Karpas-422 (cell line): ENCODE data around the gene TIPIN. TPM values are rescaled to one million over a fixed set of nuclear protein-coding genes. Genes with fewer than 3 reads are reported as not detected.

ENCODE experiments used
- DNase-seq: peaks from one replicate; pipeline ENCODE4 v3.0.0-alpha.2; 2015
- H2AFZ ChIP-seq: fragments of 200-600 bp; sonication (generic); 2 replicates; pipeline ENCODE4 v1.6.1; 2014; ENCODE audit warnings: antibody characterized with exemption, low read length, mixed read lengths
- H3K27ac ChIP-seq: fragments of 200-600 bp; sonication (generic); 2 replicates; pipeline ENCODE4 v1.5.1; 2014; ENCODE audit warnings: mild to moderate bottlenecking, low read length, moderate library complexity
- H3K27me3 ChIP-seq: fragments of 200-600 bp; sonication (generic); 2 replicates; pipeline ENCODE4 v1.6.1; 2014; ENCODE audit warnings: low read length, mixed read lengths
- H3K36me3 ChIP-seq: fragments of 200-600 bp; sonication (generic); 2 replicates; pipeline ENCODE4 v1.6.1; 2014; ENCODE audit warnings: low read length, mixed read lengths; ENCODE audit not compliant: insufficient read depth
- H3K4me1 ChIP-seq: fragments of 200-600 bp; sonication (generic); 2 replicates; pipeline ENCODE4 v1.6.1; 2014; ENCODE audit warnings: mild to moderate bottlenecking, low read length, mixed read lengths
- H3K4me2 ChIP-seq: fragments of 200-600 bp; sonication (generic); 2 replicates; pipeline ENCODE4 v1.6.1; 2014; ENCODE audit warnings: low read length, low read depth, mild to moderate bottlenecking; ENCODE audit not compliant: poor library complexity, severe bottlenecking
- H3K4me3 ChIP-seq: fragments of 200-600 bp; sonication (generic); 2 replicates; pipeline ENCODE4 v1.5.1; 2014; ENCODE audit warnings: mild to moderate bottlenecking, antibody characterized with exemption, low read length, mixed read lengths
- H3K79me2 ChIP-seq: fragments of 200-600 bp; sonication (generic); 2 replicates; pipeline ENCODE4 v1.6.1; 2014; ENCODE audit warnings: mild to moderate bottlenecking, low read length, mixed read lengths
- H3K9ac ChIP-seq: fragments of 200-600 bp; sonication (generic); 2 replicates; pipeline ENCODE4 v1.6.0; 2014; ENCODE audit warnings: low read length
- H3K9me2 ChIP-seq: fragments of 200-600 bp; sonication (generic), shearing (Covaris generic); replicated peaks from 2 replicates; pipeline ENCODE4 v1.6.0; 2014; ENCODE audit warnings: mild to moderate bottlenecking, low read length, moderate library complexity; ENCODE audit not compliant: insufficient read depth
- H3K9me3 ChIP-seq: fragments of 300-700, 200-600 bp; sonication (generic); 2 replicates; pipeline ENCODE4 v1.6.1; 2014; ENCODE audit warnings: low read length, mixed read lengths
- H4K20me1 ChIP-seq: fragments of 200-600 bp; sonication (generic); 2 replicates; pipeline ENCODE4 v1.6.1; 2014; ENCODE audit warnings: mild to moderate bottlenecking, antibody characterized with exemption, low read length, low read depth; ENCODE audit not compliant: insufficient read depth
- total RNA-seq: library from RNA; depleted of rRNA; stranded (reverse); fragments of >200 nt; shearing (Covaris generic); gene quantifications from 2 replicates; pipeline ENCODE4 v1.2.3, GENCODE V29; 2014; ENCODE audit warnings: low replicate concordance

The TIPIN gene
- total RNA-seq, 1 experiment from 2014 or later, result 16.5 TPM

GRCh38 chr15:66293419-66294156 lies 62.9 kb downstream of the TIPIN start, which contains the start of gene DIS3L:
TSS of gene DIS3L (plus strand) at chr15:66293568. CDS start at chr15:66293597, 29 bp downstream.
- Histone ChIP-seq H3K4me3 (peak within 1 kb of the TSS; percentile 90), H3K4me1 (peaks cover 36% of the 10 kb centered on the region)

GRCh38 chr15:66292571-66293418 lies 63.7 kb downstream of the TIPIN start:
- Histone ChIP-seq H2AFZ (peak overlapping the region; percentile 92), H3K9me2 (no peaks in the 10 kb centered on the region), H3K9ac (peak overlapping the region; percentile 92), H3K4me1 (peaks cover 36% of the 10 kb centered on the region), H3K79me2 (peaks cover 39% of the 10 kb centered on the region), H3K9me3 (no peaks in the 10 kb centered on the region), H3K4me3 (peak overlapping the region; percentile 90), H3K27ac (peak overlapping the region; percentile 92), H3K4me2 (peak overlapping the region; percentile 81), H4K20me1 (no peaks in the 10 kb centered on the region), H3K27me3 (no peaks in the 10 kb centered on the region), H3K36me3 (peaks cover 13% of the 10 kb centered on the region; the same call in 1 of the 2 replicates)
- no peak for DNase-seq

More at GRCh38 chr15:66293419-66294156, 62.9 kb downstream of the TIPIN start, which contains the start of gene DIS3L:
- peaks cover 19% of the 10 kb centered on the region; the same call in 1 of the 2 replicates for H3K36me3 ChIP-seq
- H3K79me2 ChIP-seq, result peaks cover 45% of the 10 kb centered on the region
- H4K20me1 ChIP-seq, result no peaks in the 10 kb centered on the region
- H3K9ac ChIP-seq, result peak within 1 kb of the TSS; percentile 92
- peak within 1 kb of the TSS; percentile 92 for H2AFZ ChIP-seq
- peak within 1 kb of the TSS; percentile 92 for H3K27ac ChIP-seq
- peak; percentile 88 for DNase-seq
- no peaks in the 10 kb centered on the region for H3K27me3 ChIP-seq
- no peaks in the 10 kb centered on the region for H3K9me3 ChIP-seq
- no peaks in the 10 kb centered on the region for H3K9me2 ChIP-seq
- peak within 1 kb of the TSS; percentile 81 for H3K4me2 ChIP-seq

DNA sequence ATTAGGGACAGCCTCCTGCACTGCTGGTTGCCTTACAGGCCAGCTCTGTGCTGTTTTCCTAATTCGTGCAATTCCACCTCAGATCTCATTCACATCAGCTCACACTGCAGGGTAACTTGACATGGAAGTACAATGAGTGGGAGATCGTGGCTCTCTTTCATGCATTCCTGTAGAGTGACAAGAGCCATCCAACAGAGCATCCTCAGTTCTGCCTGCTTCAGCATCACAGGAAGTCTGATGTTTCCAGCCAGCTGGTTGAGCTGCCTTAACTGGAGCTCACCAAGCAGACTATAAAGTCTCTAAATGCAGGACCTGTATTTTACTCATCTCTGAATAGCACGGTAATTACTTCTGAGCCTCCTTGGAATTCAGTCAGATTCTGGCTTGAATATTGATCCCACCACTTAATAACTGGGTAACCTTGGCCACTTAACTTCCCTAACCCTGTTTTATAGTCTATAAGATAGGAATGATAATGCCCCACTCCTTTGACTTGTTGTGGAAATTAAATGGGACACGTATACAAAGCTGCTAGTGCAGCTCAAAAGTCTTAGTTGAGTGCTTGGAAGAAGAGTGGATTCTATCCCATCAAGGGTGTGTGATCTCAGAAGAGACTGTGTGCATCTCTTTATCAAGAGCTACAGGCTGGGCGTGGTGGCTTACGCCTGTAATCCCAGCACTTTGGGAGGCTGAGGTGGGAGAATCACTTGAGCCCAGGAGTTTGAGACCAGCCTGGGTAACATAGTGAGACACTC lies 64.5 kb downstream of the TIPIN start:
- Histone ChIP-seq H3K9me2 (no peaks in the 10 kb centered on the region), H2AFZ (no peak overlapping the region), H3K4me2 (peak overlapping the region; percentile 81), H4K20me1 (no peaks in the 10 kb centered on the region), H3K27ac (no peak overlapping the region), H3K9me3 (no peaks in the 10 kb centered on the region), H3K4me1 (peaks cover 39% of the 10 kb centered on the region), H3K36me3 (peaks cover 9% of the 10 kb centered on the region; the same call in 1 of the 2 replicates), H3K4me3 (peak overlapping the region; percentile 90), H3K79me2 (peaks cover 32% of the 10 kb centered on the region), H3K9ac (peak overlapping the region; percentile 92), H3K27me3 (no peaks in the 10 kb centered on the region)
- no peak for DNase-seq

- Histone ChIP-seq H3K27ac (no peak overlapping the region), H3K4me2 (no peak overlapping the region), H3K79me2 (peaks cover 17% of the 10 kb centered on the region), H3K36me3 (peaks cover under 1% of the 10 kb centered on the region; the same call in 1 of the 2 replicates), H3K9me3 (no peaks in the 10 kb centered on the region), H3K9me2 (no peaks in the 10 kb centered on the region), H3K9ac (no peak overlapping the region), H3K27me3 (no peaks in the 10 kb centered on the region), H3K4me3 (no peak overlapping the region), H2AFZ (no peak overlapping the region), H4K20me1 (no peaks in the 10 kb centered on the region), H3K4me1 (peaks cover 31% of the 10 kb centered on the region)
- DNase-seq, result no peak
Measured at GRCh38 chr15:66290518-66290917, 66.0 kb downstream of the TIPIN start.

- no peaks in the 10 kb centered on the region for H3K9me3 ChIP-seq
- no peaks in the 10 kb centered on the region for H4K20me1 ChIP-seq
- no peak overlapping the region for H3K9ac ChIP-seq
- no peaks in the 10 kb centered on the region for H3K36me3 ChIP-seq
- peaks cover 26% of the 10 kb centered on the region for H3K4me1 ChIP-seq
- no peak overlapping the region for H3K4me3 ChIP-seq
- H3K27ac ChIP-seq, result no peak overlapping the region
- H2AFZ ChIP-seq, result no peak overlapping the region
- DNase-seq, result no peak
- H3K9me2 ChIP-seq, result no peaks in the 10 kb centered on the region
- no peak overlapping the region for H3K4me2 ChIP-seq
- H3K27me3 ChIP-seq, result no peaks in the 10 kb centered on the region
- H3K79me2 ChIP-seq, result peaks cover 12% of the 10 kb centered on the region
Measured at GRCh38 chr15:66290007-66290406, 66.5 kb downstream of the TIPIN start.

GRCh38 chr15:66288551-66289185 lies 67.8 kb downstream of the TIPIN start:
- H3K4me3 ChIP-seq, result no peak overlapping the region
- no peak for DNase-seq
- H3K27ac ChIP-seq, result no peak overlapping the region
- no peaks in the 10 kb centered on the region for H3K36me3 ChIP-seq
- no peaks in the 10 kb centered on the region for H3K9me2 ChIP-seq
- H3K79me2 ChIP-seq, result no peaks in the 10 kb centered on the region; the same call in 1 of the 2 replicates
- H3K9me3 ChIP-seq, result no peaks in the 10 kb centered on the region
- no peak overlapping the region; the same call in 1 of the 2 replicates for H3K9ac ChIP-seq
- no peak overlapping the region for H3K4me2 ChIP-seq
- H3K27me3 ChIP-seq, result no peaks in the 10 kb centered on the region
- H2AFZ ChIP-seq, result no peak overlapping the region
- no peaks in the 10 kb centered on the region for H4K20me1 ChIP-seq
- peaks cover 14% of the 10 kb centered on the region for H3K4me1 ChIP-seq

DNA sequence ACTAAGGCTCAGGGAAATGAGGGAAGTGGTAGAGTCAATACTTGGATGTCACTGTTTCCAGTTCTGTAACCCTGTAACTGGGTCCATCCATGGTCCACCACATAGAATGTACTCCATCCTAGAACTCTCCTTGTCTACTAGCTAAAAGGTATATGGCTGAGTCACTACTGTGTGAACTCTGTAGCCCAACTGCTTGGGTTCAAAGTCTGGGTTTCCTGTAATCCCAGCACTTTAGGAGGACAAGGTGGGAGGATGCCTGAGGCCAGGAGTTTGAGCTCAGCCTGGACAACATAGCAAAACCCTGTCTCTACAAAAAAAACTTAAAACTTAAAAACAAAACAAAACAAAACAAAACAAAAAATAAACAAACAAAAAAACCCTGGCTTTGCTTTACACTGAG lies 68.4 kb downstream of the TIPIN start:
- H3K4me2 ChIP-seq, result no peak overlapping the region
- no peaks in the 10 kb centered on the region for H3K9me2 ChIP-seq
- no peak overlapping the region for H3K4me3 ChIP-seq
- H2AFZ ChIP-seq, result no peak overlapping the region
- no peak overlapping the region for H3K9ac ChIP-seq
- H3K4me1 ChIP-seq, result peaks cover 14% of the 10 kb centered on the region
- no peaks in the 10 kb centered on the region; the same call in 1 of the 2 replicates for H3K79me2 ChIP-seq
- no peaks in the 10 kb centered on the region for H3K9me3 ChIP-seq
- no peak for DNase-seq
- no peaks in the 10 kb centered on the region for H3K36me3 ChIP-seq
- no peaks in the 10 kb centered on the region for H4K20me1 ChIP-seq
- no peak overlapping the region for H3K27ac ChIP-seq
- H3K27me3 ChIP-seq, result no peaks in the 10 kb centered on the region
